Progenitor cell of endocrine pancreas (in vitro differentiated cells): Measurements from ENCODE around the gene TBC1D22B. TPM values are rescaled to one million over a fixed set of nuclear protein-coding genes. Genes with fewer than 3 reads are reported as not detected.

ENCODE experiments used
- DNase-seq: peaks from one replicate; pipeline ENCODE4 v3.0.0; 2021; ENCODE audit warnings: low spot score; ENCODE audit not compliant: unreplicated experiment
- H3K27ac Mint-ChIP-seq: 2 replicates; pipeline ENCODE4 v1.8.0; 2021; ENCODE audit warnings: mild to moderate bottlenecking, moderate library complexity, mixed read lengths
- H3K27me3 Mint-ChIP-seq: 2 replicates; pipeline ENCODE4 v1.8.0; 2021; ENCODE audit warnings: mixed read lengths
- H3K36me3 Mint-ChIP-seq: 2 replicates; pipeline ENCODE4 v1.8.0; 2022; ENCODE audit warnings: mixed read lengths; ENCODE audit not compliant: insufficient read depth
- H3K4me1 Mint-ChIP-seq: 2 replicates; pipeline ENCODE4 v1.8.0; 2021; ENCODE audit warnings: low read depth, mixed read lengths
- H3K4me3 Mint-ChIP-seq: 2 replicates; pipeline ENCODE4 v1.8.0; 2021; ENCODE audit warnings: low read depth, mild to moderate bottlenecking, moderate library complexity, mixed read lengths
- H3K9me3 Mint-ChIP-seq: 2 replicates; pipeline ENCODE4 v1.8.0; 2021; ENCODE audit warnings: low read depth, mixed read lengths
- total RNA-seq: library from RNA; stranded (reverse); gene quantifications from 2 replicates; pipeline ENCODE4 v1.2.1, GENCODE V29; 2021
- TF ChIP-seq, protein P1 (sequence below): fragments of 200-600 bp; sonication (generic); IDR thresholded peaks from one replicate; pipeline ENCODE4 v1.5.0; 2021; ENCODE audit warnings: antibody characterized with exemption, mild to moderate bottlenecking; ENCODE audit not compliant: unreplicated experiment

Gene TBC1D22B
- total RNA-seq, 1 donor from 2014 or later, result 17.1 TPM

DNA sequence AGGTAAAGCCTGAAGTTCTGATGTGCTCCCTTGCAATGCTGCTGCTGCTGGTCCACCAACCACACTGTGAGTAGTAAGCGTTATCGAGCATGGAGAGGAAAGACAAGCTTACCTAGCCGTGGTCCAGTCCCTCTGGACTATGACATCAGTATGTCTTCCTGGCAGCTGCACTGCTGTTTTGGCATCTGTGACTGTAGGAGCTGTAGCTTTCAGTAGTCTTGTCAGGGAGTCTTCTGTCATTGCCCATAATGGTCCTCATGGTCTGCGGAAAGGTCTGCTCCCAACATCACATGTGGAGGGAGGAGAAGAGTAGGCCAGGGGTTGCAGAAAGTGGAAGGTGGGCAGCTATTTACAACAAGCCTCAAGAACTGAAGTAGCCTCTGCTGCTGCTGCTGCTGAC, 27.2 kb downstream of the TBC1D22B start:
- H3K36me3 Mint-ChIP-seq, result peaks cover 15% of the 10 kb centered on the region
- H3K27ac Mint-ChIP-seq, result no peak overlapping the region
- peaks cover 3% of the 10 kb centered on the region for H3K4me1 Mint-ChIP-seq
- TF ChIP-seq, protein P1, sequence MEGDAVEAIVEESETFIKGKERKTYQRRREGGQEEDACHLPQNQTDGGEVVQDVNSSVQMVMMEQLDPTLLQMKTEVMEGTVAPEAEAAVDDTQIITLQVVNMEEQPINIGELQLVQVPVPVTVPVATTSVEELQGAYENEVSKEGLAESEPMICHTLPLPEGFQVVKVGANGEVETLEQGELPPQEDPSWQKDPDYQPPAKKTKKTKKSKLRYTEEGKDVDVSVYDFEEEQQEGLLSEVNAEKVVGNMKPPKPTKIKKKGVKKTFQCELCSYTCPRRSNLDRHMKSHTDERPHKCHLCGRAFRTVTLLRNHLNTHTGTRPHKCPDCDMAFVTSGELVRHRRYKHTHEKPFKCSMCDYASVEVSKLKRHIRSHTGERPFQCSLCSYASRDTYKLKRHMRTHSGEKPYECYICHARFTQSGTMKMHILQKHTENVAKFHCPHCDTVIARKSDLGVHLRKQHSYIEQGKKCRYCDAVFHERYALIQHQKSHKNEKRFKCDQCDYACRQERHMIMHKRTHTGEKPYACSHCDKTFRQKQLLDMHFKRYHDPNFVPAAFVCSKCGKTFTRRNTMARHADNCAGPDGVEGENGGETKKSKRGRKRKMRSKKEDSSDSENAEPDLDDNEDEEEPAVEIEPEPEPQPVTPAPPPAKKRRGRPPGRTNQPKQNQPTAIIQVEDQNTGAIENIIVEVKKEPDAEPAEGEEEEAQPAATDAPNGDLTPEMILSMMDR, result no peak
- no peaks in the 10 kb centered on the region for H3K27me3 Mint-ChIP-seq
- DNase-seq, result no peak
- H3K4me3 Mint-ChIP-seq, result no peak overlapping the region
- no peaks in the 10 kb centered on the region for H3K9me3 Mint-ChIP-seq

DNA sequence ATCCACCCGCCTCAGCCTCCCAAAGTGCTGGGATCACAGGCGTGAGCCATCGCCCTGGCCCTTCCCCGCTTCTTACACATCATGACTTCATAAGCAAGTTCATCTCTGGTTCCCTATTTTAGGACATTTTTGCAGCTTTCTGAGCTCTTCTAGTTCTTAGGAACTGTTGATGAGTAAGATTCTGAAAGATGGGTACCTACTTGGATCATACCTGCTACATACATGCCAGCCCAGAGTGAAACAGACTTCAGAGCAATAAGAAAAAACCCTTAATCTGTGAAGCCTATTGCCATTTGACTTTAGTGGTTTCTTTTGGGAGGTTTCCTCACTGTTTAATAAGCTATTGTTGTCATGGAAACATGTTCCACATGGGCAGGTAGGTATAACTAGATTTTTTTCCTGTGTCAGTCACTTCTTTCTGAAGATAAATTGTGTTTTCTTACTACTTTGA, 28.3 kb downstream of the TBC1D22B start:
- H3K9me3 Mint-ChIP-seq, result no peaks in the 10 kb centered on the region
- H3K27me3 Mint-ChIP-seq, result no peaks in the 10 kb centered on the region
- peaks cover 10% of the 10 kb centered on the region for H3K4me1 Mint-ChIP-seq
- H3K27ac Mint-ChIP-seq, result no peak overlapping the region
- H3K36me3 Mint-ChIP-seq, result peaks cover 17% of the 10 kb centered on the region
- TF ChIP-seq, protein P1, result no peak
- H3K4me3 Mint-ChIP-seq, result no peak overlapping the region
- DNase-seq, result no peak

DNA sequence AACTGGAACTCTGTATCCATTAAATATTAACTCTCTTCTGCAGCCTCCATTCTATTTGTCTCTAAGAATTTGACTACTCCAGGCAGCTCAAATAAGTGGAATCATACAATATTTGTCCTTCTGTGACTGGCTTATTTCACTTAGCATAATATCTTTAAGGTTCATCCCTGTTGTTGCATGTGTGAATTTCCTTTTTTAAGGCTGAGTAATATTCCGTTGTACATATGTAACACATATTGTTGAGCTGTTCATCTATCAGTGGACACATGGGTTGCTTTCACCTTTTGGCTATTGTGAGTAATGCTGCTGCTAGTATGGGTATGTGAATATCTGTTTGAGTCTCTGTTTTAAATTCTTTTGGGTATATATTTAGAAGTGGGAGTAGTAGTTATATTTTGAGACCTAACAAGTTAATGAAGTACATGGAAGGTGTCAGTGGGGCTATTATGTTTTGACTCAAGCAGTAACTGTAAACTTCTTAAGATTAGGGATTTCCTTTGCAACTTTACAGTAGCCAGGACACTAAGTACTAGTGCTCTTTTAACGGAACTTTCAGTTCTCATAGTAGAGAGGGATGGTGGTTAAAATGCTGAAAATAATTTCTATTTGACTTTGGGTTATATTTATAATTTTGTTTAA, 30.1 kb downstream of the TBC1D22B start:
- H3K36me3 Mint-ChIP-seq, result peaks cover 22% of the 10 kb centered on the region
- H3K27me3 Mint-ChIP-seq, result no peaks in the 10 kb centered on the region
- DNase-seq, result no peak
- TF ChIP-seq, protein P1, result no peak
- peaks cover 14% of the 10 kb centered on the region for H3K4me1 Mint-ChIP-seq
- H3K27ac Mint-ChIP-seq, result no peak overlapping the region
- H3K9me3 Mint-ChIP-seq, result no peaks in the 10 kb centered on the region
- no peak overlapping the region for H3K4me3 Mint-ChIP-seq

DNA sequence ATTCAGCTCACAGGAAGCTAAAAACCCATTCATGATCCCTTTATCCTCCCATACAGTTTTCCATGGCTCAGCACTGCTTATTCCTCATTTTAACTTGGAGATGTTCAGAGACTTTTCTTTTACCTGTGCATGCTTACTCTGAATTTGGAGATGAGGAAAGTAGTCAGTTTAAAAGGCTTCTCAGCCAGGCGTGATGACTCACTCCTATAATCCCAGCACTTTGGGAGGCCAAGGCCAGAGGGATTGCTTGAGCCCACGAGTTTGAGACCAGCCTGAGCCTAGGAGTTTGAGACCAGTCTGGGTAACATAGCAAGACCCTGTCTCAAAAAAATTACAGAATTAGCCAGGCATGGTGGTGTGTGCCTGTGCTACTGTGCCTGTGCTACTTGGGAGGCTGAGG, 30.7 kb downstream of the TBC1D22B start:
- Mint-ChIP-seq H3K4me1 (peaks cover 14% of the 10 kb centered on the region), H3K27me3 (no peaks in the 10 kb centered on the region), H3K36me3 (peaks cover 23% of the 10 kb centered on the region), H3K9me3 (no peaks in the 10 kb centered on the region), H3K27ac (no peak overlapping the region), H3K4me3 (no peak overlapping the region)
- no peak for DNase-seq
- TF ChIP-seq, protein P1, result no peak

DNA sequence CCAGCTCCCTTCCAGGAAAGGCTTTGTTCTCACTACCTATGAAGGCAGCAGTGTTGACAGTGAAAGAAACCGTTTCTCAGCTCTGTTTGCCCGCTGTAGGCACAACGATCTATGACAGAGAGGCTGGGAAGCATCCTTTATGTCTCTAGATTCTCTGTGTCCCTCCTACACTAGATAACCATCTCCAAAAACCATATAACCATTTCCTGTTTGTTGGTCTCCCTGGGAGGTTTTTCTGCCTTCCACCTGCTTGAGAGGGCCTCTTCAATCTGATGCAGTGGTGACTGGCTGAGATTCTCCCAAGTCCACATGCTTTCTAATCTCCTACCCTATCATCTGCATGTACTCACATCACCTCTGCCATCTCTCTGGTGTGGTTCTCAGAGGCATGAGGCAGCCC, 32.4 kb downstream of the TBC1D22B start:
- TF ChIP-seq, protein P1, result no peak
- Mint-ChIP-seq H3K4me3 (no peak overlapping the region), H3K4me1 (peaks cover 14% of the 10 kb centered on the region), H3K27ac (no peak overlapping the region), H3K36me3 (peaks cover 31% of the 10 kb centered on the region), H3K9me3 (no peaks in the 10 kb centered on the region), H3K27me3 (no peaks in the 10 kb centered on the region)
- no peak for DNase-seq
